GM23338 (cell line): ENCODE measurements around the gene NEU1. TPM values are rescaled to one million over a fixed set of nuclear protein-coding genes. Genes with fewer than 3 reads are reported as not detected.

Source experiments
- ATAC-seq: fragments of 200-7000 bp; cut with Tn5 transposase; 3 replicates; pipeline ENCODE4 v1.9.1; 2020
- DNase-seq: peaks from one replicate; pipeline ENCODE4 v3.0.0-alpha.2; 2015; ENCODE audit warnings: low spot score
- H2AFZ ChIP-seq: fragments of 200-600 bp; sonication (generic); 2 replicates; pipeline ENCODE4 v1.8.0; 2016; ENCODE audit warnings: antibody characterized with exemption, mild to moderate bottlenecking, moderate library complexity
- H3F3A ChIP-seq: fragments of 200-600 bp; sonication (generic); replicated peaks from 2 replicates; pipeline ENCODE4 v1.8.0; 2017; ENCODE audit warnings: antibody characterized with exemption, mixed run types, low read depth
- H3K27ac ChIP-seq: fragments of 200-600 bp; sonication (generic); 2 replicates; pipeline ENCODE4 v1.6.1; 2016; ENCODE audit warnings: low read depth
- H3K27me3 ChIP-seq: fragments of 200-600 bp; sonication (generic); 2 replicates; pipeline ENCODE4 v1.8.0; 2016; ENCODE audit warnings: mild to moderate bottlenecking, mixed run types, moderate library complexity; ENCODE audit not compliant: insufficient read depth
- H3K36me3 ChIP-seq: fragments of 200-600 bp; sonication (generic); 2 replicates; pipeline ENCODE4 v1.8.0; 2016; ENCODE audit warnings: mild to moderate bottlenecking; ENCODE audit not compliant: insufficient read depth
- H3K4me1 ChIP-seq: fragments of 200-600 bp; sonication (generic); 2 replicates; pipeline ENCODE4 v1.8.0; 2016; ENCODE audit warnings: mild to moderate bottlenecking, moderate library complexity; ENCODE audit not compliant: insufficient read depth
- H3K4me2 ChIP-seq: fragments of 200-600 bp; sonication (generic); 2 replicates; pipeline ENCODE4 v1.7.1; 2017; ENCODE audit warnings: mixed run types
- H3K4me3 ChIP-seq: fragments of 200-600 bp; sonication (generic); 2 replicates; pipeline ENCODE4 v1.6.1; 2016; ENCODE audit warnings: mixed run types
- H3K79me2 ChIP-seq: fragments of 200-600 bp; sonication (generic); replicated peaks from 2 replicates; pipeline ENCODE4 v1.8.0; 2017; ENCODE audit warnings: mild to moderate bottlenecking; ENCODE audit not compliant: insufficient read depth
- H3K9me2 ChIP-seq: fragments of 200-600 bp; sonication (generic); 2 replicates; pipeline ENCODE4 v1.8.0; 2017; ENCODE audit not compliant: insufficient read depth
- H4K20me1 ChIP-seq: fragments of 200-600 bp; sonication (generic); replicated peaks from 2 replicates; pipeline ENCODE4 v1.8.0; 2017; ENCODE audit warnings: mild to moderate bottlenecking; ENCODE audit not compliant: insufficient read depth
- H3K27ac Mint-ChIP-seq: 2 replicates; pipeline ENCODE4 v1.8.0; 2020; ENCODE audit warnings: inconsistent platforms, mild to moderate bottlenecking, moderate library complexity, mixed read lengths
- H3K27me3 Mint-ChIP-seq: 3 replicates; pipeline ENCODE4 v1.8.0; 2022; ENCODE audit warnings: low read depth, mild to moderate bottlenecking, moderate library complexity, mixed read lengths, inconsistent platforms; ENCODE audit not compliant: insufficient read depth, poor library complexity
- H3K36me3 Mint-ChIP-seq: 3 replicates; pipeline ENCODE4 v1.8.0; 2021; ENCODE audit warnings: low read depth, mild to moderate bottlenecking, inconsistent platforms, moderate library complexity, mixed read lengths
- H3K4me1 Mint-ChIP-seq: 3 replicates; pipeline ENCODE4 v1.8.0; 2020; ENCODE audit warnings: mild to moderate bottlenecking, inconsistent platforms, mixed read lengths
- H3K4me3 Mint-ChIP-seq: 3 replicates; pipeline ENCODE4 v1.8.0; 2021; ENCODE audit warnings: moderate library complexity, mild to moderate bottlenecking, inconsistent platforms, mixed read lengths
- H3K9me3 Mint-ChIP-seq: 3 replicates; pipeline ENCODE4 v1.8.0; 2020; ENCODE audit warnings: moderate library complexity, mild to moderate bottlenecking, inconsistent platforms, mixed read lengths
- CREB1 ChIP-seq: fragments of 250-450 bp; sonication (Bioruptor Pico); IDR thresholded peaks from 2 replicates; pipeline ENCODE4 v1.5.0; 2020; ENCODE audit warnings: low read depth, mild to moderate bottlenecking, moderate library complexity
- JUNB ChIP-seq: IDR thresholded peaks from one replicate; pipeline ENCODE4 v1.6.1; 2016; ENCODE audit warnings: antibody characterized with exemption; ENCODE audit not compliant: unreplicated experiment
- NANOG ChIP-seq: IDR thresholded peaks from 2 replicates; pipeline ENCODE4 v1.6.1; 2016; ENCODE audit warnings: antibody characterized with exemption, borderline replicate concordance
- POLR2AphosphoS5 ChIP-seq: IDR thresholded peaks from 2 replicates; pipeline ENCODE4 v1.6.1; 2016; ENCODE audit warnings: antibody characterized with exemption, low read depth
- STAT1 ChIP-seq: IDR thresholded peaks from one replicate; pipeline ENCODE4 v1.6.1; 2016; ENCODE audit warnings: antibody characterized with exemption; ENCODE audit not compliant: unreplicated experiment
- ZNF331 ChIP-seq: fragments of 250-450 bp; sonication (Bioruptor Pico); IDR thresholded peaks from 2 replicates; pipeline ENCODE4 v1.5.0; 2020; ENCODE audit warnings: low read depth, mild to moderate bottlenecking, moderate library complexity
- polyA plus RNA-seq: library from polyadenylated mRNA; unstranded; fragments of >200 nt; fragmentation: Nextera tagmentation; extraction: Ambion mirVana; gene quantifications from 2 replicates; pipeline ENCODE4 v1.2.1, GENCODE V29; 2016
- total RNA-seq: library from RNA; depleted of rRNA; stranded (reverse); fragments of >200 nt; shearing (Covaris generic); gene quantifications from 2 replicates; pipeline ENCODE4 v1.2.3, GENCODE V29; 2014
- TF ChIP-seq, protein P1 (sequence below): IDR thresholded peaks from 2 replicates; pipeline ENCODE4 v1.6.1; 2016; ENCODE audit warnings: antibody characterized with exemption
- TF ChIP-seq, protein P2 (sequence below): fragments of 250-450 bp; sonication (Bioruptor Pico); IDR thresholded peaks from 2 replicates; pipeline ENCODE4 v1.5.0; 2020; ENCODE audit warnings: mild to moderate bottlenecking, moderate library complexity

NEU1 gene
- total and polyA plus RNA-seq, 2 experiments from 2014 or later = 31.4 to 47.4 TPM

DNA sequence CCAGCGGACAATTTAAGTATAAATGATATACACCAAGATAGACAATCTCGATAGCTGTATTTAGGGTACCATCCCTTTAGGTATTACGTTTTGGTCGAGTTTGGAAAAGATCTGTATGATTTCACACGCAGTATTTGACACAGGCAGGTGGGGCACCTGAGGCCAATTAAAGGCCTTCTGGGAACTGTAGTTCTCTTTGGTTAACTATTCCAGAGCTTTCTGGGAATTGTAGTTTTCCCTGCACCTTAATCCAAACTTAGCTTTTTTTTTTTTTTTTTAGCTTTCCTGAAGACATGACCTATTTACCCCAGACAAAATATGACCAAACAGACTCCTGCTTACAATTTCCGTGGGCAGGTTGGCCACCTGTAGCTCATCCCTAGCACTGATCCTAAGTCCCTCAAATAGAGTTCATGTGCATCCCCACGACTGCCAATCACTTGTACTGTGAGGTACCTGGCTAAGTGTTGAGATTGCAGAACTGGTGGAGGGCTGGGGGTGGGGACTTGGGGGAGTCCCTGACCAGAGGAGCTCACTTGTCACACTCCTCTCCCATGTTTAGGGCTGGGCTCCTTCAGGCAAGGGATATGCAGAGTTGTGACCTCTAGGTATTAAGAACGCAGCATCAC is 35.9 kb upstream of the NEU1 start:
- Histone ChIP-seq H3K4me2 (peak overlapping the region; percentile 98), H3F3A (peaks cover 17% of the 10 kb centered on the region; the same call in 1 of the 2 replicates), H3K9me2 (no peaks in the 10 kb centered on the region), H3K4me3 (peak overlapping the region; percentile 85), H3K27me3 (no peaks in the 10 kb centered on the region), H3K79me2 (peaks cover 15% of the 10 kb centered on the region; the same call in 1 of the 2 replicates), H4K20me1 (peaks cover 7% of the 10 kb centered on the region; the same call in 1 of the 2 replicates), H3K27ac (peak overlapping the region; percentile 72; the same call in 1 of the 2 replicates), H3K4me1 (peaks cover 13% of the 10 kb centered on the region; the same call in 1 of the 2 replicates), H3K36me3 (peaks cover 18% of the 10 kb centered on the region), H2AFZ (peak overlapping the region; percentile 56; the same call in 1 of the 2 replicates)
- no peak for TF ChIP-seq CREB1 (CRISPR knock-in tag)
- TF ChIP-seq, protein P1, sequence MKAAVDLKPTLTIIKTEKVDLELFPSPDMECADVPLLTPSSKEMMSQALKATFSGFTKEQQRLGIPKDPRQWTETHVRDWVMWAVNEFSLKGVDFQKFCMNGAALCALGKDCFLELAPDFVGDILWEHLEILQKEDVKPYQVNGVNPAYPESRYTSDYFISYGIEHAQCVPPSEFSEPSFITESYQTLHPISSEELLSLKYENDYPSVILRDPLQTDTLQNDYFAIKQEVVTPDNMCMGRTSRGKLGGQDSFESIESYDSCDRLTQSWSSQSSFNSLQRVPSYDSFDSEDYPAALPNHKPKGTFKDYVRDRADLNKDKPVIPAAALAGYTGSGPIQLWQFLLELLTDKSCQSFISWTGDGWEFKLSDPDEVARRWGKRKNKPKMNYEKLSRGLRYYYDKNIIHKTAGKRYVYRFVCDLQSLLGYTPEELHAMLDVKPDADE = peak; percentile 91
- TF ChIP-seq NANOG = peak; percentile 48; the same call in 1 of the 2 replicates
- H3K4me1 Mint-ChIP-seq = peaks cover 31% of the 10 kb centered on the region
- H3K36me3 Mint-ChIP-seq = peaks cover 53% of the 10 kb centered on the region
- ATAC-seq (peak; percentile 37), DNase-seq (peak; percentile 86)
- H3K27me3 Mint-ChIP-seq = peaks cover 23% of the 10 kb centered on the region
- peak overlapping the region; percentile 91 for H3K4me3 Mint-ChIP-seq
- H3K9me3 Mint-ChIP-seq = no peaks in the 10 kb centered on the region
- peak overlapping the region; percentile 91 for H3K27ac Mint-ChIP-seq

DNA sequence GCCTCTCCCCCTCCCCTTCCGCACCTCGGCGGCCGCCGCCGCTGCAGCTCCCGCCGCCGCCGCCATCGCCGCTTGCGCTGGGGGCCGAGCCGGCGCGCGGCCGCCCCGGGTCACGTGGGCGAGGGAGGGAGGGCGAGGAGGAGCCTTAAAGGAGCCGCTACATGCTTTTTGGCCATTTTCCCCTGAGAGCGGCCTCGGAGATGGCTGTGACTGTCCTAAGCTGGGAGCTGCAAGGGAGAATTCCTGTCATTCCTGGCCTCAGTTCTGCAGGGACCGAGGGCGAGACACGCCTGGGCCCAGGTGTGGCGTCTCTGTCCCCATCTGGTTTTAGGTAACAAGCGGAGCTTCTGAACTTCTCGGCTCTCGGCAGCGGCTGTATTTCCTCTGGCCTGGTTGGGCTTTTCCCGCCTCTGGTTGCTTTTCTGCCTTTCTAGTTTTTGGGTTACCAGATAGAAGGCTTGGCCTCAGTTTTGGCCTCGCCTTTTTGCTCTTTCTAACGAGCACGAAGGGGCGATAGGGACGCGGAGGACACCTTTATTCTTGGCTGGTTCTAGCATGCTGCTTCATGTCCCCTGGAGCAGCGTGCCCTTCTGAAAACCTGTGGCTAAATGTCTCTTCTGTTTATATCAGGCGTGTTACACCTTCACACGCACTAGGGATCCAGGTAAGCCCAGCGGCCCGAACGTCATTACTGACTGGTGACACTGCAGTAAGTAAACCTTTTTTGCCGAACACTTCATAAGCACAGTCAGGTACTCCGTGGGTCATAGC is 35.2 kb upstream of the NEU1 start, which contains the start of gene EHMT2:
Gene EHMT2, minus strand, starts transcription at position 87 of the 771 bp plus-strand sequence. Its CDS starts 21 bp downstream, at position 66.
- Histone ChIP-seq H3F3A (peaks cover 14% of the 10 kb centered on the region; the same call in 1 of the 2 replicates), H3K4me1 (peaks cover 11% of the 10 kb centered on the region; the same call in 1 of the 2 replicates), H3K4me2 (peak within 1 kb of the TSS; percentile 98), H2AFZ (peak within 1 kb of the TSS; percentile 56), H3K27ac (peak within 1 kb of the TSS; percentile 76), H3K9me2 (no peaks in the 10 kb centered on the region), H3K79me2 (peaks cover 15% of the 10 kb centered on the region; the same call in 1 of the 2 replicates), H4K20me1 (peaks cover 14% of the 10 kb centered on the region; the same call in 1 of the 2 replicates), H3K27me3 (no peaks in the 10 kb centered on the region), H3K4me3 (peak within 1 kb of the TSS; percentile 85), H3K36me3 (peaks cover 20% of the 10 kb centered on the region)
- Mint-ChIP-seq H3K27ac (peak within 1 kb of the TSS; percentile 91), H3K4me1 (peaks cover 29% of the 10 kb centered on the region), H3K9me3 (no peaks in the 10 kb centered on the region), H3K4me3 (peak within 1 kb of the TSS; percentile 91), H3K27me3 (peaks cover 21% of the 10 kb centered on the region), H3K36me3 (peaks cover 60% of the 10 kb centered on the region)
- peak; percentile 46 for ATAC-seq
- TF ChIP-seq POLR2AphosphoS5 (no peak; the same call in 1 of the 2 replicates), JUNB (no peak), STAT1 (no peak), NANOG (no peak), ZNF331 (CRISPR knock-in tag) (no peak), CREB1 (CRISPR knock-in tag) (no peak)
- TF ChIP-seq, protein P2, sequence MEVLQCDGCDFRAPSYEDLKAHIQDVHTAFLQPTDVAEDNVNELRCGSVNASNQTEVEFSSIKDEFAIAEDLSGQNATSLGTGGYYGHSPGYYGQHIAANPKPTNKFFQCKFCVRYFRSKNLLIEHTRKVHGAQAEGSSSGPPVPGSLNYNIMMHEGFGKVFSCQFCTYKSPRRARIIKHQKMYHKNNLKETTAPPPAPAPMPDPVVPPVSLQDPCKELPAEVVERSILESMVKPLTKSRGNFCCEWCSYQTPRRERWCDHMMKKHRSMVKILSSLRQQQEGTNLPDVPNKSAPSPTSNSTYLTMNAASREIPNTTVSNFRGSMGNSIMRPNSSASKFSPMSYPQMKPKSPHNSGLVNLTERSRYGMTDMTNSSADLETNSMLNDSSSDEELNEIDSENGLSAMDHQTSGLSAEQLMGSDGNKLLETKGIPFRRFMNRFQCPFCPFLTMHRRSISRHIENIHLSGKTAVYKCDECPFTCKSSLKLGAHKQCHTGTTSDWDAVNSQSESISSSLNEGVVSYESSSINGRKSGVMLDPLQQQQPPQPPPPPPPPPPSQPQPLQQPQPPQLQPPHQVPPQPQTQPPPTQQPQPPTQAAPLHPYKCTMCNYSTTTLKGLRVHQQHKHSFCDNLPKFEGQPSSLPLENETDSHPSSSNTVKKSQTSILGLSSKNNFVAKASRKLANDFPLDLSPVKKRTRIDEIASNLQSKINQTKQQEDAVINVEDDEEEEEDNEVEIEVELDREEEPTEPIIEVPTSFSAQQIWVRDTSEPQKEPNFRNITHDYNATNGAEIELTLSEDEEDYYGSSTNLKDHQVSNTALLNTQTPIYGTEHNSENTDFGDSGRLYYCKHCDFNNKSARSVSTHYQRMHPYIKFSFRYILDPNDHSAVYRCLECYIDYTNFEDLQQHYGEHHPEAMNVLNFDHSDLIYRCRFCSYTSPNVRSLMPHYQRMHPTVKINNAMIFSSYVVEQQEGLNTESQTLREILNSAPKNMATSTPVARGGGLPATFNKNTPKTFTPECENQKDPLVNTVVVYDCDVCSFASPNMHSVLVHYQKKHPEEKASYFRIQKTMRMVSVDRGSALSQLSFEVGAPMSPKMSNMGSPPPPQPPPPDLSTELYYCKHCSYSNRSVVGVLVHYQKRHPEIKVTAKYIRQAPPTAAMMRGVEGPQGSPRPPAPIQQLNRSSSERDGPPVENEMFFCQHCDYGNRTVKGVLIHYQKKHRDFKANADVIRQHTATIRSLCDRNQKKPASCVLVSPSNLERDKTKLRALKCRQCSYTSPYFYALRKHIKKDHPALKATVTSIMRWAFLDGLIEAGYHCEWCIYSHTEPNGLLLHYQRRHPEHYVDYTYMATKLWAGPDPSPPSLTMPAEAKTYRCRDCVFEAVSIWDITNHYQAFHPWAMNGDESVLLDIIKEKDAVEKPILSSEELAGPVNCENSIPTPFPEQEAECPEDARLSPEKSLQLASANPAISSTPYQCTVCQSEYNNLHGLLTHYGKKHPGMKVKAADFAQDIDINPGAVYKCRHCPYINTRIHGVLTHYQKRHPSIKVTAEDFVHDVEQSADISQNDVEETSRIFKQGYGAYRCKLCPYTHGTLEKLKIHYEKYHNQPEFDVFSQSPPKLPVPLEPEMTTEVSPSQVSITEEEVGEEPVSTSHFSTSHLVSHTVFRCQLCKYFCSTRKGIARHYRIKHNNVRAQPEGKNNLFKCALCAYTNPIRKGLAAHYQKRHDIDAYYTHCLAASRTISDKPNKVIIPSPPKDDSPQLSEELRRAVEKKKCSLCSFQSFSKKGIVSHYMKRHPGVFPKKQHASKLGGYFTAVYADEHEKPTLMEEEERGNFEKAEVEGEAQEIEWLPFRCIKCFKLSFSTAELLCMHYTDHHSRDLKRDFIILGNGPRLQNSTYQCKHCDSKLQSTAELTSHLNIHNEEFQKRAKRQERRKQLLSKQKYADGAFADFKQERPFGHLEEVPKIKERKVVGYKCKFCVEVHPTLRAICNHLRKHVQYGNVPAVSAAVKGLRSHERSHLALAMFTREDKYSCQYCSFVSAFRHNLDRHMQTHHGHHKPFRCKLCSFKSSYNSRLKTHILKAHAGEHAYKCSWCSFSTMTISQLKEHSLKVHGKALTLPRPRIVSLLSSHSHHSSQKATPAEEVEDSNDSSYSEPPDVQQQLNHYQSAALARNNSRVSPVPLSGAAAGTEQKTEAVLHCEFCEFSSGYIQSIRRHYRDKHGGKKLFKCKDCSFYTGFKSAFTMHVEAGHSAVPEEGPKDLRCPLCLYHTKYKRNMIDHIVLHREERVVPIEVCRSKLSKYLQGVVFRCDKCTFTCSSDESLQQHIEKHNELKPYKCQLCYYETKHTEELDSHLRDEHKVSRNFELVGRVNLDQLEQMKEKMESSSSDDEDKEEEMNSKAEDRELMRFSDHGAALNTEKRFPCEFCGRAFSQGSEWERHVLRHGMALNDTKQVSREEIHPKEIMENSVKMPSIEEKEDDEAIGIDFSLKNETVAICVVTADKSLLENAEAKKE (CRISPR knock-in tag) = no peak
- DNase-seq = peak; percentile 94
